Vagina (tissue), 2 donors: ENCODE measurements around the gene OR2AJ1.

Experiments
- CTCF ChIP-seq, 3 experiments: fragments of 450-650 bp in 2 of 3; fragments of 200-600 bp in 1 of 3; sonication (generic) in 1 of 3; IDR thresholded peaks; one replicate each; pipeline ENCODE4 v1.5.1; 2017 to 2019; ENCODE audit warnings: antibody characterized with exemption in 3 of 3, mild to moderate bottlenecking in 2 of 3, moderate library complexity in 2 of 3
- POLR2AphosphoS5 ChIP-seq, 2 donors: sonication (generic); formaldehyde crosslinking; IDR thresholded peaks; one replicate each; pipeline ENCODE4 v1.9.0; 2017; ENCODE audit warnings: antibody characterized with exemption in 2 of 2, mild to moderate bottlenecking in 2 of 2, low read depth in 1 of 2; ENCODE audit not compliant: insufficient read depth in 1 of 2

- TF ChIP-seq CTCF (IDR thresholded peaks at IDR 0.05) (no peak), POLR2AphosphoS5 (IDR thresholded peaks at IDR 0.05; ENCODE audit: insufficient read depth in 1 of 2, low read depth in 1 of 2) (no peak)
Observed at GRCh38 chr1:247936415-247936814, 11.7 kb downstream of the OR2AJ1 start.
